ENCODE data around the gene NID2.

Gene NID2

GRCh38 chr14:52080808-52081755 lies 12.2 kb upstream of the NID2 start:
- no peak for DNase-seq (ENCODE audit: low spot score)

GRCh38 chr14:52080158-52080800 lies 11.4 kb upstream of the NID2 start:
- DNase-seq (ENCODE audit: low spot score): no peak

- DNase-seq (ENCODE audit: low spot score): no peak
Measured at GRCh38 chr14:52079239-52079959, 10.5 kb upstream of the NID2 start.

- DNase-seq (ENCODE audit: low spot score): no peak
Measured at GRCh38 chr14:52078721-52079120, 9.9 kb upstream of the NID2 start.

- DNase-seq (ENCODE audit: low spot score): no peak
Measured at GRCh38 chr14:52078095-52078531, 9.3 kb upstream of the NID2 start.

GRCh38 chr14:52077256-52077979 lies 8.6 kb upstream of the NID2 start:
- DNase-seq (ENCODE audit: low spot score): no peak

- no peak for DNase-seq (ENCODE audit: low spot score)
Measured at GRCh38 chr14:52076334-52076733, 7.5 kb upstream of the NID2 start.

GRCh38 chr14:52075371-52075770 lies 6.5 kb upstream of the NID2 start:
- DNase-seq (ENCODE audit: low spot score): no peak

GRCh38 chr14:52073251-52073650 lies 4.4 kb upstream of the NID2 start:
- DNase-seq (ENCODE audit: low spot score): no peak

GRCh38 chr14:52072266-52072780 lies 3.5 kb upstream of the NID2 start:
- DNase-seq (ENCODE audit: low spot score): no peak

- DNase-seq (ENCODE audit: low spot score): no peak
Measured at GRCh38 chr14:52071675-52072074, 2.8 kb upstream of the NID2 start.

GRCh38 chr14:52070051-52070431 lies 1.2 kb upstream of the NID2 start:
- no peak for DNase-seq (ENCODE audit: low spot score)

GRCh38 chr14:52069307-52070050 lies 620 bp upstream of the NID2 start:
- DNase-seq (ENCODE audit: low spot score): no peak

GRCh38 chr14:52067873-52068614 lies 815 bp downstream of the NID2 start:
- no peak for DNase-seq (ENCODE audit: low spot score)

GRCh38 chr14:52064174-52064573 lies 4.7 kb downstream of the NID2 start:
- no peak for DNase-seq (ENCODE audit: low spot score)

- no peak for DNase-seq (ENCODE audit: low spot score)
Measured at GRCh38 chr14:52063052-52063462, 5.8 kb downstream of the NID2 start.

GRCh38 chr14:52061890-52062289 lies 7.0 kb downstream of the NID2 start:
- DNase-seq (ENCODE audit: low spot score): no peak

GRCh38 chr14:52061390-52061789 lies 7.5 kb downstream of the NID2 start:
- no peak for DNase-seq (ENCODE audit: low spot score)

- no peak for DNase-seq (ENCODE audit: low spot score)
Measured at GRCh38 chr14:52060080-52060479, 8.8 kb downstream of the NID2 start.

- DNase-seq (ENCODE audit: low spot score): no peak
Measured at GRCh38 chr14:52059649-52060048, 9.2 kb downstream of the NID2 start.

All from HuH-7.5 (cell line).